ENCODE measurements around the gene MAP6.

Gene MAP6

GRCh38 chr11:75631086-75631730 is 37.6 kb downstream of the MAP6 start:
- DNase-seq (ENCODE audit: low spot score), result no peak

GRCh38 chr11:75627906-75628668 is 40.8 kb downstream of the MAP6 start:
- peak; percentile 30 for DNase-seq (ENCODE audit: low spot score)

GRCh38 chr11:75626889-75627529 is 41.8 kb downstream of the MAP6 start:
- DNase-seq (ENCODE audit: low spot score), result no peak

- DNase-seq (ENCODE audit: low spot score), result peak; percentile 78
Observed at GRCh38 chr11:75625991-75626888, 42.6 kb downstream of the MAP6 start.

GRCh38 chr11:75625021-75625420 is 43.8 kb downstream of the MAP6 start:
- no peak for DNase-seq (ENCODE audit: low spot score)

- no peak for DNase-seq (ENCODE audit: low spot score)
Observed at GRCh38 chr11:75616281-75616680, 52.6 kb downstream of the MAP6 start.

GRCh38 chr11:75615751-75616150 is 53.1 kb downstream of the MAP6 start:
- DNase-seq (ENCODE audit: low spot score), result no peak

- DNase-seq (ENCODE audit: low spot score), result no peak
Observed at GRCh38 chr11:75611823-75612222, 57.0 kb downstream of the MAP6 start.

- DNase-seq (ENCODE audit: low spot score), result no peak
Observed at GRCh38 chr11:75606099-75606498, 62.7 kb downstream of the MAP6 start.

- DNase-seq (ENCODE audit: low spot score), result peak; percentile 70
Observed at GRCh38 chr11:75603791-75604736, 64.8 kb downstream of the MAP6 start.

- no peak for DNase-seq (ENCODE audit: low spot score)
Observed at GRCh38 chr11:75602951-75603350, 65.9 kb downstream of the MAP6 start.

- no peak for DNase-seq (ENCODE audit: low spot score)
Observed at GRCh38 chr11:75601494-75601893, 67.3 kb downstream of the MAP6 start.

- no peak for DNase-seq (ENCODE audit: low spot score)
Observed at GRCh38 chr11:75600356-75600755, 68.5 kb downstream of the MAP6 start.

- no peak for DNase-seq (ENCODE audit: low spot score)
Observed at GRCh38 chr11:75598900-75599299, 69.9 kb downstream of the MAP6 start.

GRCh38 chr11:75598264-75598663 is 70.6 kb downstream of the MAP6 start:
- DNase-seq (ENCODE audit: low spot score), result no peak

GRCh38 chr11:75597636-75598035 is 71.2 kb downstream of the MAP6 start:
- no peak for DNase-seq (ENCODE audit: low spot score)

GRCh38 chr11:75596914-75597313 is 71.9 kb downstream of the MAP6 start:
- no peak for DNase-seq (ENCODE audit: low spot score)

- no peak for DNase-seq (ENCODE audit: low spot score)
Observed at GRCh38 chr11:75595429-75595828, 73.4 kb downstream of the MAP6 start.

GRCh38 chr11:75594211-75594610 is 74.6 kb downstream of the MAP6 start:
- DNase-seq (ENCODE audit: low spot score), result no peak

GRCh38 chr11:75593286-75593915 is 75.4 kb downstream of the MAP6 start:
- no peak for DNase-seq (ENCODE audit: low spot score)

- no peak for DNase-seq (ENCODE audit: low spot score)
Observed at GRCh38 chr11:75592715-75593114, 76.1 kb downstream of the MAP6 start.
